Right lobe of liver (tissue), 6 donors: Measurements from ENCODE around the gene GRAMD1C. TPM values are rescaled to one million over a fixed set of nuclear protein-coding genes. Genes with fewer than 3 reads are reported as not detected.
A peak's percentile ranks its signal among the peaks of the same experiment; 100 is the strongest.

Experiments
- ATAC-seq, 4 donors: fragments of 200-7000 bp; cut with Tn5 transposase; one replicate each; pipeline ENCODE4 v1.9.1; 2020; ENCODE audit warnings: mild to moderate bottlenecking in 4 of 4, moderate library complexity in 4 of 4
- DNase-seq, 3 donors: peaks; one replicate each; pipeline ENCODE4 v3.0.0-alpha.2; 2020
- H3K27ac ChIP-seq, 3 donors: fragments of 200-600 bp; one replicate each; pipeline ENCODE4 v1.8.0; 2022
- H3K27me3 ChIP-seq, 2 donors: fragments of 200-600 bp; one replicate each; pipeline ENCODE4 v1.8.0; 2022
- H3K36me3 ChIP-seq, 4 donors: fragments of 200-600 bp; sonication (generic) in 1 of 4; one replicate each; pipeline versions ENCODE4 v1.5.1 to v1.8.0; 2017 to 2022; ENCODE audit warnings: control low read depth in 1 of 4
- H3K4me1 ChIP-seq, 4 donors: fragments of 200-600 bp; sonication (generic) in 1 of 4; one replicate each; pipeline versions ENCODE4 v1.5.1 to v1.8.0; 2017 to 2022; ENCODE audit warnings: control low read depth in 1 of 4
- H3K4me3 ChIP-seq, 3 donors: fragments of 200-600 bp; one replicate each; pipeline ENCODE4 v1.8.0; 2022
- H3K9me3 ChIP-seq, 4 donors: fragments of 200-600 bp; sonication (generic) in 1 of 4; one replicate each; pipeline versions ENCODE4 v1.5.1 to v1.8.0; 2017 to 2022; ENCODE audit warnings: control low read depth in 1 of 4
- POLR2A ChIP-seq: fragments of 450-650 bp; IDR thresholded peaks from one replicate; pipeline ENCODE4 v1.6.1; 2017; ENCODE audit warnings: antibody characterized with exemption, mild to moderate bottlenecking
- WGBS: methylation state at CpG from one replicate; pipeline ENCODE4 v1.1.6; 2018; ENCODE audit warnings: low coverage, low lambda C conversion rate; ENCODE audit not compliant: insufficient coverage; ENCODE audit errors: missing lambda C conversion rate; 5-methylcytosine and 5-hydroxymethylcytosine counted together
- intact Hi-C, 2 donors: fragments of 100-400 bp; cut with DNase I; formaldehyde crosslinking; loops; one replicate each; pipeline versions ENCODE4 v1.11.2 to v1.14.1; 2022
- long read RNA-seq: library from polyadenylated mRNA; unstranded; transcript quantifications from one replicate; pipeline ENCODE4 v2.0.0, GENCODE V29; 2019
- total RNA-seq, 6 experiments: library from RNA; depleted of rRNA in 2 of 6; stranded (reverse); fragments of >200 nt in 2 of 6; fragmentation: NEBNext Ultra II Directional in 3 of 6; extraction: Animal tissue kit (Norgen Biotek cat#: 25700) in 3 of 6; gene quantifications; one replicate each; pipeline versions ENCODE4 v1.1.0 to v1.2.4, GENCODE V29; 2016 to 2023
- TF ChIP-seq, protein P1 (sequence below), 4 donors: fragments of 200-600 bp in 3 of 4; fragments of 450-650 bp in 1 of 4; IDR thresholded peaks; one replicate each; pipeline versions ENCODE4 v1.5.1 to v1.8.0; 2016 to 2022; ENCODE audit warnings: antibody characterized with exemption in 4 of 4, mild to moderate bottlenecking in 2 of 4
- donor health status: DM: no; HTN: yes; CAD: no.
- donor health status: DM: no; HTN: no; CAD: no.
- donor health status: DM: no; HTN: no; CAD: no.
- donor health status: DM: no; HTN: yes; CAD: no.
- donor health status: DM: no; HTN: yes; CAD: no.

The GRAMD1C gene
- total RNA-seq = 10 to 100 TPM in 4 of 6 experiments, 1 to 10 TPM in 2; 7.6 to 16.9 (median 11.1) TPM
- long read RNA-seq, partial matches to known transcripts = 0 of 3 reads
- long read RNA-seq, other reads (novel, unspliced or antisense) = 1 of 3 reads

DNA sequence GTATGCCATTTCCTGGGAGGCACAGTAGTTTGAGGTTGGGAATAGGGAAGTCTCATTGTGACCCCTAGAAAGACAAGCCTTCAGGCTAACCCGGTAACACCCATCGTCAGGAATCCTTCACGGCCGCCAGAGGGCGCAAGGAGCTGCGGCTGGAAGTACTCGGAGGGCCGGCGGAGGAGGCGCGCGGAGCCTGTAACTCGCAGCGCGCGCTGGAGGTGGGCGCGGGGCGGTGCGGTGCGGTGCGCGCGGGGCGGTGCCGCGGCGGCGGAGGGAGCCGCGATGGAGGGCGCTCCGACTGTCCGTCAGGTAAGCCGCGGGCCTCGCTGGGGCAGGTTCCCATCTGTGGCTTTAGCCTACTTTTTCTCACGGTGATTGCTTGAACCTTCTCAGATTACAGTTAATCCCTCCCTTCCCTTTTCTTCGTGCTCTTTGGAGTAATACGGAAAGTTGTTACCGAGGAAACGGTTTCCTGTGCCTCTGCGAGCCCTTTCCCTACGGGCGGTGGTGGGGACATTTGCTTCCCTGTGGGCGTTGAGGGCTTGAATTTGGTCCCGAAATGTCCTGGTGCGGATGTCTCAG is at the start of gene GRAMD1C:
TSS of gene GRAMD1C (plus strand) at position 158 of the 579 bp plus-strand sequence. CDS start at position 280, 122 bp downstream.
- whole genome bisulfite sequencing = 0% methylated on average over 22 of the region's 48 CpGs
- ATAC-seq (peak; percentile 95 to 99 (median 98)), DNase-seq (peak; percentile 91 to 93 (median 92))
- Histone ChIP-seq H3K4me3 (peak within 1 kb of the TSS; percentile 61 to 67 (median 61)), H3K9me3 (no peaks in the 10 kb centered on the region), H3K36me3 (no peaks in the 10 kb centered on the region), H3K27me3 (no peaks in the 10 kb centered on the region), H3K27ac (peak within 1 kb of the TSS; percentile 24 to 59 (median 52)), H3K4me1 (no peaks in the 10 kb centered on the region)
- peak; percentile 27 for TF ChIP-seq POLR2A
- TF ChIP-seq, protein P1, sequence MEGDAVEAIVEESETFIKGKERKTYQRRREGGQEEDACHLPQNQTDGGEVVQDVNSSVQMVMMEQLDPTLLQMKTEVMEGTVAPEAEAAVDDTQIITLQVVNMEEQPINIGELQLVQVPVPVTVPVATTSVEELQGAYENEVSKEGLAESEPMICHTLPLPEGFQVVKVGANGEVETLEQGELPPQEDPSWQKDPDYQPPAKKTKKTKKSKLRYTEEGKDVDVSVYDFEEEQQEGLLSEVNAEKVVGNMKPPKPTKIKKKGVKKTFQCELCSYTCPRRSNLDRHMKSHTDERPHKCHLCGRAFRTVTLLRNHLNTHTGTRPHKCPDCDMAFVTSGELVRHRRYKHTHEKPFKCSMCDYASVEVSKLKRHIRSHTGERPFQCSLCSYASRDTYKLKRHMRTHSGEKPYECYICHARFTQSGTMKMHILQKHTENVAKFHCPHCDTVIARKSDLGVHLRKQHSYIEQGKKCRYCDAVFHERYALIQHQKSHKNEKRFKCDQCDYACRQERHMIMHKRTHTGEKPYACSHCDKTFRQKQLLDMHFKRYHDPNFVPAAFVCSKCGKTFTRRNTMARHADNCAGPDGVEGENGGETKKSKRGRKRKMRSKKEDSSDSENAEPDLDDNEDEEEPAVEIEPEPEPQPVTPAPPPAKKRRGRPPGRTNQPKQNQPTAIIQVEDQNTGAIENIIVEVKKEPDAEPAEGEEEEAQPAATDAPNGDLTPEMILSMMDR (IDR thresholded peaks at IDR 0.05) = peak; percentile 86 to 96 (median 91)
- intact Hi-C loops = no loop called here

DNA sequence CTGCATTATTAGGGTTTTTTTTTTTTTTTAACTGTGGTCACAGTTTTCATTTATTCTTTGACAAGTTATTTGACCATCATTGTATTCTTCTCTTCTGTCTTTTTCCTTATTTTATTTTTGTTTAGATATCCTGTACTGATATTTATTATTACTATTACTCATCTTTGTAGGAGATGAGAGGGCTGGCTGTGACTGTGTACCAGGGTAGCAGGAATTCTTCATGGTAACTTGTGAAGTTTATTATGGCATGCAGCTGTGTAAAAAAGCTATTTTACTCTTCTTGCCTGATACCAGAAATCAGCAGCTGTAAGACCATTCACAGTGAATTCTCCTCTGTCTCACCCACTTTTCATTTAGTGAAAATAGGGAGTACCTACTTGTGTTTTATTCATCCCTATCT is 47.2 kb upstream of the GRAMD1C start:
- TF ChIP-seq POLR2A = no peak
- TF ChIP-seq, protein P1 (IDR thresholded peaks at IDR 0.05) = no peak
- ATAC-seq (no peak), DNase-seq (no peak)
- H3K27me3 ChIP-seq = no peaks in the 10 kb centered on the region
- no peaks in the 10 kb centered on the region for H3K9me3 ChIP-seq
- H3K4me1 ChIP-seq = no peaks in the 10 kb centered on the region
- H3K4me3 ChIP-seq = no peak overlapping the region
- H3K36me3 ChIP-seq = peaks cover 0 to 49% (median 16%) of the 10 kb centered on the region in 4 donors
- intact Hi-C loops = no loop called here
- H3K27ac ChIP-seq = no peak overlapping the region

DNA sequence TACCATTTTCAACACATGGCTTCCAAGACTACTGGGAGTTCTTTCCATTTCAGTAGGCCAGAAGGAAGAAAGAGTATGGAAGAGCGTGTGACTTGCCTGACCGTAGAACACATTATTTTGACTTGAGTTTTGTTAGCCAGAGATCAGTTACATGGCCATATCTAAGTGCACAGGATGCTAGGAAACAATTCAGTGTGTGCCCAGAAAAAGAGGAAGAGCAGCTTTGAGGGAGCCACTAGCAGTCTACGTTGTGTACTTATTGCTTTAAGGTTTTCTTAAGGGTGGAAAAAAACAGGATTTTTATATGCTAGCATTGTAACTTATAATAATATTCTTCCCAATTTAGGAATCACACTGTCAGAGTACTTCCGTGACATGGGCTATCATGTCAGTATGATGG is 44.1 kb upstream of the GRAMD1C start:
- H3K27me3 ChIP-seq = no peaks in the 10 kb centered on the region
- WGBS = 84% methylated on average over 4 of the region's 4 CpGs
- H3K27ac ChIP-seq = no peak overlapping the region
- no peaks in the 10 kb centered on the region for H3K4me1 ChIP-seq
- intact Hi-C loops = no loop called here
- peaks cover 0 to 42% (median 21%) of the 10 kb centered on the region in 4 donors for H3K36me3 ChIP-seq
- no peak for DNase-seq
- H3K4me3 ChIP-seq = no peak overlapping the region
- no peaks in the 10 kb centered on the region for H3K9me3 ChIP-seq
- TF ChIP-seq, protein P1 (IDR thresholded peaks at IDR 0.05) = no peak
- TF ChIP-seq POLR2A = no peak
- ATAC-seq = no peak

DNA sequence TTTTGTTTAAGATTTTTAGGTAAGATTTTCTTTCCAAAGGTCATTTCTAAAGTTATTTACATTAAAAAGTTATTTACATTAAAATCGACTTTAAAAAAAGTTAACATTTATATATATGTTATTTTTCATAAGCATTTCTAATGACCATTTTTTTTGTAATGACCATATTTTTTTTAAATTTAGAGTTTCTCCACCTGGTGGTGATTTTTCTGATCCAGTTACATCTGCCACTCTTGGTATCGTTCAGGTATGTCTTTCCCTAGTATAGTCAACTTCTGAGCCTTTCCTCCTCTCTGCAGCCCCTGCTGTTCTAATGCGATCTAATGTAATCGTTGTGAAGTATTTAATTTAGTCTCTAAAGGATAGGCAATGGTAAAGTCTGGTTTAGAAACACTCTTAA is 42.9 kb upstream of the GRAMD1C start:
- H3K4me1 ChIP-seq = no peaks in the 10 kb centered on the region
- H3K4me3 ChIP-seq = no peak overlapping the region
- ATAC-seq = no peak
- TF ChIP-seq POLR2A = no peak
- TF ChIP-seq, protein P1 (IDR thresholded peaks at IDR 0.05) = peak in 1 of 4 donors; percentile 7
- 84% methylated on average over 4 of the region's 4 CpGs for WGBS
- H3K36me3 ChIP-seq = peaks cover 2 to 49% (median 20%) of the 10 kb centered on the region in 4 donors
- DNase-seq = no peak
- no peaks in the 10 kb centered on the region for H3K27me3 ChIP-seq
- no peak overlapping the region for H3K27ac ChIP-seq
- no peaks in the 10 kb centered on the region for H3K9me3 ChIP-seq
- intact Hi-C loops = no loop called here
